Erythroblast (primary cell): ENCODE measurements around the gene GBX1.

Source experiments
- GATA1 ChIP-seq: IDR thresholded peaks from 2 replicates; pipeline ENCODE4 v1.6.1; 2011; ENCODE audit warnings: low read depth, mild to moderate bottlenecking, control low read depth, low read length, moderate library complexity
- POLR2A ChIP-seq: IDR thresholded peaks from 2 replicates; pipeline ENCODE4 v1.6.1; 2011; ENCODE audit warnings: mild to moderate bottlenecking, low read length

GRCh38 chr7:151137076-151137675 lies 30.3 kb downstream of the GBX1 start:
- TF ChIP-seq POLR2A (no peak), GATA1 (no peak)
